Measurements from ENCODE around the gene ATAD3B.

GRCh38 chr1:1534401-1535154, 63.0 kb downstream of the ATAD3B start:
- no peak for TF ChIP-seq CTCF (IDR thresholded peaks at IDR 0.05)
- TF ChIP-seq POLR2A (IDR thresholded peaks at IDR 0.05): no peak
